WERI-Rb-1 (cell line): Measurements from ENCODE around the gene TMEM88.

Experiments
- DNase-seq: peaks from one replicate; pipeline ENCODE4 v3.0.0-alpha.2; 2020
- H3K27ac ChIP-seq: fragments of 250-450 bp; sonication (Bioruptor Pico); 2 replicates; pipeline ENCODE4 v1.5.1; 2020; ENCODE audit warnings: mild to moderate bottlenecking, moderate library complexity
- H3K27me3 ChIP-seq: fragments of 250-450 bp; sonication (Bioruptor Pico); 2 replicates; pipeline ENCODE4 v1.5.1; 2021; ENCODE audit warnings: mild to moderate bottlenecking, low read depth, moderate library complexity; ENCODE audit not compliant: insufficient read depth, severe bottlenecking
- H3K36me3 ChIP-seq: fragments of 250-450 bp; sonication (Bioruptor Pico); 2 replicates; pipeline ENCODE4 v1.5.1; 2020; ENCODE audit warnings: mild to moderate bottlenecking, moderate library complexity
- H3K4me3 ChIP-seq: 2 replicates; pipeline ENCODE4 v1.5.1; 2011; ENCODE audit warnings: low read depth, mild to moderate bottlenecking, control low read depth, low read length
- H3K9me3 ChIP-seq: fragments of 250-450 bp; sonication (Bioruptor Pico); 2 replicates; pipeline ENCODE4 v1.5.1; 2021; ENCODE audit warnings: mild to moderate bottlenecking, moderate library complexity; ENCODE audit not compliant: severe bottlenecking
- TF ChIP-seq, protein P1 (sequence below): IDR thresholded peaks from 2 replicates; pipeline ENCODE4 v1.5.1; 2011; ENCODE audit warnings: low read depth, mild to moderate bottlenecking, control low read depth, inconsistent platforms, low read length

TMEM88 gene

DNA sequence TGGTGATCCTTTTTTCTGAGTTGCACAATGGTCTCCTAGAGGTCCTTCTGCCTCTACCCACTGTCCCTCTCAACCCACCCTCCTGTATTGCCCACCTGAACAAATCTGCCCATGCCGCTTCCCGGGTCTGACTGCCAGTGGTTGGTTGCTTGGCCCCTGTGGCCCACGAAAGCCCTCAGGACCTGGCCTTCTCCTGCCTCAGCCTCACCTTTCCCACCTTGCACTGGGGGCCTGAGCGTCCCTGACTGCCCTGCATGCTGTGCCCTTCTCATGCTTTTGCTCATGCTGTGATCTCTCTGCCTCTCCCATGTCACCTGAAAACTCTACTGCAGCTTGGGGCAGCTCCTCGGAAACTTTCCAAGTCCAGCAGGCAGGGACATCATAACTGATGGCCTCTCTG lies 34.6 kb upstream of the TMEM88 start:
- TF ChIP-seq, protein P1, sequence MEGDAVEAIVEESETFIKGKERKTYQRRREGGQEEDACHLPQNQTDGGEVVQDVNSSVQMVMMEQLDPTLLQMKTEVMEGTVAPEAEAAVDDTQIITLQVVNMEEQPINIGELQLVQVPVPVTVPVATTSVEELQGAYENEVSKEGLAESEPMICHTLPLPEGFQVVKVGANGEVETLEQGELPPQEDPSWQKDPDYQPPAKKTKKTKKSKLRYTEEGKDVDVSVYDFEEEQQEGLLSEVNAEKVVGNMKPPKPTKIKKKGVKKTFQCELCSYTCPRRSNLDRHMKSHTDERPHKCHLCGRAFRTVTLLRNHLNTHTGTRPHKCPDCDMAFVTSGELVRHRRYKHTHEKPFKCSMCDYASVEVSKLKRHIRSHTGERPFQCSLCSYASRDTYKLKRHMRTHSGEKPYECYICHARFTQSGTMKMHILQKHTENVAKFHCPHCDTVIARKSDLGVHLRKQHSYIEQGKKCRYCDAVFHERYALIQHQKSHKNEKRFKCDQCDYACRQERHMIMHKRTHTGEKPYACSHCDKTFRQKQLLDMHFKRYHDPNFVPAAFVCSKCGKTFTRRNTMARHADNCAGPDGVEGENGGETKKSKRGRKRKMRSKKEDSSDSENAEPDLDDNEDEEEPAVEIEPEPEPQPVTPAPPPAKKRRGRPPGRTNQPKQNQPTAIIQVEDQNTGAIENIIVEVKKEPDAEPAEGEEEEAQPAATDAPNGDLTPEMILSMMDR, result no peak

DNA sequence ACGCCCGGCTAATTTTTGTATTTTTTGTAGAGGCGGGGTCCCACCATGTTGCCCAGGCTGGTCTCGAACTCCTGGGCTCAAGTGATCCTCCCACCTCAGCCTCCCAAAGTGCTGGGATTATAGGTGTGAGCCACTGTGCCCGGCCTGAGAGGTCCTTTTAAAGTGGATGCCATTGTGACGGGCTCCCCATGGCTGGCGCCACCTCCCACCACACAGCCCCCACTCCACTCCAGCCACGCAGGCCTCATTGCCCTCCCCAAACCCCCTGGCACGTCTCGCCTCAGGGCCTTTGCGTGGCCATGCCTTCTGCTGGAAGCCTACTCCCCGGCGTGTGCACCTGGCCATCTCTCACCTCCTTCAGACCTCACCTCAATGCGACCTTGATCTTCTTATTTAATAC lies 32.7 kb upstream of the TMEM88 start:
- no peaks in the 10 kb centered on the region for H3K27me3 ChIP-seq
- H3K4me3 ChIP-seq, result no peak overlapping the region
- H3K27ac ChIP-seq, result no peak overlapping the region
- TF ChIP-seq, protein P1, result no peak
- H3K36me3 ChIP-seq, result no peaks in the 10 kb centered on the region
- H3K9me3 ChIP-seq, result no peaks in the 10 kb centered on the region
- no peak for DNase-seq

More for the DNA sequence above, 34.6 kb upstream of the TMEM88 start:
- Histone ChIP-seq H3K27me3 (no peaks in the 10 kb centered on the region), H3K4me3 (no peak overlapping the region), H3K9me3 (no peaks in the 10 kb centered on the region), H3K36me3 (no peaks in the 10 kb centered on the region), H3K27ac (no peak overlapping the region)
- DNase-seq, result no peak

DNA sequence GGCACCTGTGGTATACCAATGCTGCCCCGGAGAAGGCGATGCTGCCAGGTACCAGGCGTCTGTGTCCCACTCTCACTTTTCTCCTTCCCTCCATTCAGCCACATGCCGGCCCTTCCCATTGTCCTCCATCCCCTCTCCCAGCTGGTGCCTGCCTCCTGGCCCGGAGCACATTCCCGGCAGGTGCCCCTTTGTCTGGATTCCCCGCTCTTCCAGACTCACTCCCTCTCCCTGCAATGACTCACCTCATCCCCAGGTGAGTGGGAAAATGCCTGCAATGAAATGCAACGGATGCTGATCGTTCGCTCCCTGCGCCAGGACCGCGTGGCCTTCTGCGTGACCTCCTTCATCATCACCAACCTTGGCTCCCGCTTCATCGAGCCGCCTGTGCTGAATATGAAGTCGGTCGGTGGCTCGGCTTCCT lies 31.3 kb upstream of the TMEM88 start:
- TF ChIP-seq, protein P1, result no peak

DNA sequence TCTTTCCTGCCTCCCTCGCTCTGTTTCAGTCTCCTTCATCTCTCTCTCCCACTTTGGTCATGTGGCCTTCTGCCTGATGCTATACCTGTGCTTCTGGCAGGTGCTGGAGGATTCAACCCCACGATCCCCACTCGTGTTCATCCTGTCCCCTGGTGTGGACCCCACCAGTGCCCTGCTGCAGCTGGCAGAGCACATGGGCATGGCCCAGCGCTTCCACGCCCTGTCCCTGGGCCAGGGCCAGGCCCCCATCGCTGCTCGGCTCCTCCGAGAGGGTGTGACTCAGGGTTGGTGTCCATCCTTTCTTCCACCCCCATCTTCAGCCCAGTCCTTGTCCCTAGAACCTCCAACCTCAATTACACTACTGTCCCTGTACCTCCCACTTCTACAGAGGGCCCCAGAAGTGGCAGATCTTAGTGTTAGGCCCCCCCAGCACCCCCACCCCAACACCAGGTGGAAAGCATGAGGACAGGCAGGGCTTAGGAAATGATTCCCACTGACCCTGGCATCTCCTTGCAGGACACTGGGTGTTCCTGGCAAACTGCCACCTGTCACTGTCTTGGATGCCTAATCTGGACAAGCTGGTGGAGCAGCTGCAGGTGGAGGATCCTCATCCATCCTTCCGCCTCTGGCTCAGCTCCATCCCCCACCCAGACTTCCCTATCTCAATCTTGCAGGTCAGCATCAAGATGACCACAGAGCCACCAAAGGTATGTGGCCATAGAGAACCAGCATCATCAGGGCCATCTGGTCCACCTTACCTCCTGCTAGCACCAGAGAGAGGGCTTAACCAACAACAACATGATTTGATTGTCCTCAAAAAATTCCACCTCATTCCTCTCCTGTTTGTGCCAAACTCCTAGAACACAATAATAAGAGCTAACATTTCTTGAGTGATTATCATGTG lies 30.6 kb upstream of the TMEM88 start:
- H3K27me3 ChIP-seq, result no peaks in the 10 kb centered on the region
- TF ChIP-seq, protein P1, result no peak
- no peaks in the 10 kb centered on the region for H3K9me3 ChIP-seq
- no peak overlapping the region for H3K4me3 ChIP-seq
- no peak overlapping the region for H3K27ac ChIP-seq
- no peaks in the 10 kb centered on the region for H3K36me3 ChIP-seq
- DNase-seq, result peak; percentile 61

More for the DNA sequence above, 31.3 kb upstream of the TMEM88 start:
- Histone ChIP-seq H3K36me3 (no peaks in the 10 kb centered on the region), H3K9me3 (no peaks in the 10 kb centered on the region), H3K27me3 (no peaks in the 10 kb centered on the region), H3K27ac (no peak overlapping the region), H3K4me3 (no peak overlapping the region)
- DNase-seq, result no peak

DNA sequence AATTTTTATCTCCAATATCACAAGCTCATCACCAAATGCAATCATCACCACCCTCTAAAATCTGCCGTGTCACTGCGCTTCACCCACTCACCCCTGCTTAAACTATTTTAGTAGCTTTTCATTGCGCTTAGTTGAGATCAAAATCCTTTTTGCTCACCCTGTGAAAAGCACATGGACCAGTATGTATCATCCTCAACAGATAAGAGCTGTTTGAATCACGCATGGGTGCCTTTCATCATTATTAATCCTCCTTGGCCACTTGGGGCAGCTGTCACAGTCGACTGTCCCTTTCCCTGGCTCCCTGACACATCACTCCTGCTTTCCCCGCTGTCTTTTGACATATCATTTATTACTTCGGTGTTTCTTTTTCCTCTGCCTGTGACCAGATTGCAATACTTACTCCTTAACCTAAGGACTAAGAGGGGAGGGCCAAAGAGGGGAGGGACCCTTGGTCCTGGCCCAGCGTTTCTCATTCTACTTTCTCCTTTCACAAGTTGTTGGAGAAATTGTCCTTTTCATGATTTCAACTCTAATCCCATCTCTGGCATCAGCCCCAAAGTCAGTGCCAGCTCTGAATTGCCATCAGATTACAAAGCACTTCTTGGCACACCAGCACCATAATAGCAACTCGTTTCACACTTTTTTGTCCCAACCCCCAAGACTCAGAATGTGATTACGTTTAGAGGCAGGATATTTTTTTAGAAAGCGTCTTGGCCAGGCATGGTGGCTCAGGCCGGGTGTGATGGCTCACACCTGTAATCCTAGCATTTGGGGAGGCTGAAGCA lies 29.5 kb upstream of the TMEM88 start:
- peak; percentile 65 for DNase-seq
- 0 out of 2 replicates have a peak overlapping the region, but pooled peaks have one; percentile 0 for H3K27ac ChIP-seq
- no peaks in the 10 kb centered on the region for H3K27me3 ChIP-seq
- H3K36me3 ChIP-seq, result no peaks in the 10 kb centered on the region
- no peak overlapping the region for H3K4me3 ChIP-seq
- TF ChIP-seq, protein P1, result 0 out of 2 replicates have a peak, but pooled peaks have one; percentile 24
- no peaks in the 10 kb centered on the region for H3K9me3 ChIP-seq
